ENCODE measurements around the gene TRIM71.
"Not testable (repeated sequence)": the region's sequence is repeated elsewhere in the genome, so short reads cannot be mapped to it uniquely, and the experiment has no call there.

TRIM71 gene

GRCh38 chr3:32945598-32945997, 127.8 kb downstream of the TRIM71 start:
- not testable (repeated sequence) for H3K27ac ChIP-seq (ENCODE audit: insufficient read depth, low read depth, low read length, poor library complexity, severe bottlenecking)
- 92 to 95% methylated on average over 12 of the region's 12 CpGs for whole genome bisulfite sequencing, 2 experiments

GRCh38 chr3:32946973-32947788, 129.4 kb downstream of the TRIM71 start:
- Histone ChIP-seq H3K27me3 (ENCODE audit: control insufficient read depth, insufficient read depth, low read length, poor library complexity, severe bottlenecking) (no peaks in the 10 kb centered on the region), H3K27ac (ENCODE audit: insufficient read depth, low read depth, low read length, poor library complexity, severe bottlenecking) (no peak overlapping the region), H3K4me3 (ENCODE audit: insufficient read depth, low read depth, low read length) (no peak overlapping the region), H3K4me1 (ENCODE audit: control insufficient read depth, insufficient read depth, low read length) (no peaks in the 10 kb centered on the region), H3K36me3 (ENCODE audit: control insufficient read depth, insufficient read depth, low read length) (no peaks in the 10 kb centered on the region), H3K9me3 (ENCODE audit: control insufficient read depth, low read length) (no peaks in the 10 kb centered on the region)
- WGBS, 2 experiments: 77 to 82% methylated on average over 4 to 5 of the region's 5 CpGs

More at GRCh38 chr3:32945598-32945997, 127.8 kb downstream of the TRIM71 start:
- not testable (repeated sequence) for H3K4me3 ChIP-seq (ENCODE audit: insufficient read depth, low read depth, low read length); H3K9me3 ChIP-seq (ENCODE audit: control insufficient read depth, low read length); H3K27me3 ChIP-seq (ENCODE audit: control insufficient read depth, insufficient read depth, low read length, poor library complexity, severe bottlenecking); H3K4me1 ChIP-seq (ENCODE audit: control insufficient read depth, insufficient read depth, low read length); H3K36me3 ChIP-seq (ENCODE audit: control insufficient read depth, insufficient read depth, low read length)

Data from ectodermal cell (in vitro differentiated cells).